NCI-H345 (cell line): ENCODE data around the gene GRID2.
A peak's percentile ranks its signal among the peaks of the same experiment; 100 is the strongest.
"Not testable (repeated sequence)": the region's sequence is repeated elsewhere in the genome, so short reads cannot be mapped to it uniquely, and the experiment has no call there.

ENCODE experiments used
- DNase-seq: peaks from one replicate; lab custom pipeline; 2025; lab: John Stamatoyannopoulos, UW

Gene GRID2

DNA sequence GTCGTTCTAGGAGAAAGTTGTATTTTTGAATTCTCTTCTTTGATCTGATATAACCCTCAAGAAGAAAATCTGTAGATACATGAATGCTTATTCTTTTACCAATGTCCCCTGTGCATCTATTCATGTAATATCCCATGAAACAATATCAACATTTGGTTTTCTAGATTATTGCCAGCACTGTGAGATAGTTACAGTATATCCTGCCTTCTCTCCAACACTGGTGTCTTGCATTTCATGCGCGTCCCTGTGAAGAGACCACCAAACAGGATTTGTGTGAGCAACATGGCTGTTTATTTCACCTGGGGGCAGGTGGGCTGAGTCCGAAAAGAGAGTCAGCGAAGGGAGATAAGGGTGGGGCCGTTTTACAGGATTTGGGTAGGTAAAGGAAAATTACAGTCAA lies 135.0 kb downstream of the GRID2 start:
- DNase-seq = not testable (repeated sequence)

- not testable (repeated sequence) for DNase-seq
Observed at GRCh38 chr4:92442131-92442530, 138.4 kb downstream of the GRID2 start.

DNA sequence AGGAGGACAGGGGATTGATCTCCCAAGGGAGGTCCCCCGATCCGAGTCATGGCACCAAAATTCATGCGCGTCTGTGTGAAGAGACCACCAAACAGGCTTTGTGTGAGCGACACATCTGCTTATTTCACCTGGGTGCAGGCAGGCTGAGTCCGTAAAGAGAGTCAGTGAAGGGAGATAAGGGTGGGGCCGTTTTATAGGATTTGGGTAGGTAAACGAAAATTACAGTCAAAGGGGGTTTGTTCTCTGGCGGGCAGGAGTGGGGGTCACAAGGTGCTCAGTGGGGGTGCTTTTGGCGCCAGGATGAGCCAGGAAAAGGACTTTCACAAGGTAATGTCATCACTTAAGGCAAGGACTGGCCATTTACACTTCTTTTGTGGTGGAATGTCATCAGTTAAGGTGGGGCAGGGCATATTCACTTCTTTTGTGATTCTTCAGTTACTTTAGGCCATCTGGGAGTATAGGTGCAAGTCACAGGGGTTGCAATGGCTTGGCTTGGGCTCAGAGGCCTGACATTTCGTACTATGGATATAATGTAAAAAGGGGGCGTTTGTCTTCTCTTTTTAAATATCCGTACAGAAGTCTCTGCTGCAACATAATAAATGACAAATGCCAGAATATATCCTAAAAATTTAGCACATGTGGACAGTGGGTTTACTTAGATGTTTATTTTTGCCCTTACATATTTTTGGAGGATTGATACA lies 140.5 kb downstream of the GRID2 start:
- DNase-seq = not testable (repeated sequence)

DNA sequence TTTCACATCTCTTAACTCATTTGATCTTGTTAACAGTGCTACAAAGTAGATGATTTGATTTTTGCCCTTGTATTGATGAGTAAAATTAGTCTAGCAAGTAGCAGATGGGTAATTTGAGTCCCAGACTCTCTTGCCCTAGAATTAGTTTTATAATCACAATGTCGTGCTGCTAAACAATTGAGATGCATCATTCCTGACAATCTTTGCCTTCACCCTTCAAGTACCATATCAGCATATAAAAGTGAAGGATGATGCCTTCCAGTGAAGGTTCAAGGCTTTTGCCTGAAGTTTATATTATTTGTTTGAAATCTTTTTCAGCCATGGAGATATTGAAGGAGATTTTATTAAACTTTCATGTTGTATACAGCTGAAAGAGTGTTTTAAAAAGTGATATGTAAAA lies 141.4 kb downstream of the GRID2 start:
- DNase-seq = no peak

DNA sequence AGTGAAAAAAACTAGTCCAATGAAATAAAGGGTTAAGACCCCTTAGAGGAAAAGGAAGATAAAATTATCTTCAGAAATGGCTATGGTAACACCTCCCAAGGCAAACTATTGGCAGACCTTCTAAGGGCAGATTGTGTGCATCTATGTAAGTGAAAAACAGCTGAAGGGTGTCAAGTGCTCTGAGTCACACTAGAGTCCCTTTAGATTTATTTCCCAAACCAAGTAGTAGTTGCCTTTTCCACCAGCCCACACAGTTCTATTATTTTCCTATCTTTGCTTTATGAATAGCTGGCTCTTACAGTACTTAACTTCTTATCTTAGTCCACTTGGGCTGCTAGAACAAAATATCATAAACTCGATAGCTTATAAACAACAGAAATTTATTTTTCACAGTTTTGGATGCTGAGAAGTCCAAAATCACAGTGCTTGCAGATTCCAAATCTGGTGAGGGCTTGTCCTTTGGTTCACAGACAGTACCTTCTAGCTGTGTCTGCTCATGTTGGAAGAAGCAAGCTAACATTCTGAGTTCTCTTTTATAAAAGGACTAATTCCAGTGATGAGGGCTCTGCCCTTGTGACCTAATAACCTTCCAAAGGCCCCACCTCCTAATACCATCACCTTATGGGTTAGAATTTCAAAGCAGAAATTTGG lies 143.6 kb downstream of the GRID2 start:
- DNase-seq = peak; percentile 0

DNA sequence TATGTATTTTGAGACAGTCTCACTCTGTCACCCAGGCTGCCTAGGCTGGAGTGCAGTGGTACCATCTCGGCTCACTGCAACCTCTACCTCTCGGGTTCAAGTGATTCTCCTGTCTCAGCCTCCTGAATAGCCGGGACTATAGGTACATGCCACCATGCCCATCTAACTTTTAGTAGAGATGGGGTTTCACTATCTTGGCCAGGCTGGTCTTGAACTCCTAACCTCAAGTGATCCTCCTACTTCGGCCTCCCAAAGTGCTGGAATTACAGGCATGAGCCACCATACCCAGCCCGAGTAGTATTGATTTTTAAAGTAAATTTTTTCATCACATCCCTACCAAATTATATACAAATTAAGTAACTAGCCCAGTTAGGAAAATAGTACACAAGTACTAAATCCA lies 144.4 kb downstream of the GRID2 start:
- DNase-seq = not testable (repeated sequence)

- DNase-seq = no peak
Observed at GRCh38 chr4:92450694-92451093, 146.9 kb downstream of the GRID2 start.

DNA sequence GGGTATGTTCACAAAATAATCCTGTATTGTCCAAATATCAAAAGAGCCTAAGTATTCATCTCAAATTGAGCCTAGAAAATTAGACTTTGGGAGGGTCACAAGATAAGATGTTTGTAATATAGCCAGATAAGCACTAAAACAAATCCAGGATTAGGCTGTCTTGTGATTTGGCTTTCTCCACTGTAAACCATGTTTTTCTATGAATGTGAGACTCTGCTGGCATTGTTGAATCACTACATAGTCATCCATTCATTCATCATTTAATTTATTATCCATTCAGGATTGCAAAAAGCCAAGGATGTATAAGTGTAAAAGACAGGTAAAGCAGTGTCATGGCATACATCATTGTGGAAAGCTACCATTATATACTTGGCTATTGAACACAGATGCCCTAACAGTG lies 148.0 kb downstream of the GRID2 start:
- no peak for DNase-seq

- DNase-seq = not testable (repeated sequence)
Observed at GRCh38 chr4:92452383-92452782, 148.6 kb downstream of the GRID2 start.

DNA sequence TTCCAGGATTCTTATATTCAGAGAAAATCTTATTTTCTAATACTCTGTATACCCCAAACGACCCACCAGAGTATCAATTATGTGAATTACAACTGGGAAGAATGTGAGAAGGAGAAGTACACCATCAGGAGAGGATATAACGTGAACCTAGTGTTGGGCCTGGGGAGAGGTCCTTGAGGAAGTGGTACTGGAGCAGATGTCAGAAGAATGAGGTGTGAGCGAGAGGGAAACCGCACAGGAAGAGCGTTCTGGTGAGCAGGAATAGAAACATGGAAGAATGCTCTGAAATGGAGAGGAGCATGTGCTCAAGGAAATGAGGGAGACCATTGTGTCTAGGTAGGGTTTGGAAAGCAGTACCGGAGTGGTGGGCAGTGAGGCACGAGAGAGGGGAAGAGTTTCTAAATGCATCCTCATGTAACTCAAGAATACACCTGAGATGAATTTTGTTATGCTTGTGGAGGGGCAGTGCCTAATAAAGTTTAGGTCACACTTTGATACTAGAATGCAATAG lies 151.6 kb downstream of the GRID2 start:
- no peak for DNase-seq

DNA sequence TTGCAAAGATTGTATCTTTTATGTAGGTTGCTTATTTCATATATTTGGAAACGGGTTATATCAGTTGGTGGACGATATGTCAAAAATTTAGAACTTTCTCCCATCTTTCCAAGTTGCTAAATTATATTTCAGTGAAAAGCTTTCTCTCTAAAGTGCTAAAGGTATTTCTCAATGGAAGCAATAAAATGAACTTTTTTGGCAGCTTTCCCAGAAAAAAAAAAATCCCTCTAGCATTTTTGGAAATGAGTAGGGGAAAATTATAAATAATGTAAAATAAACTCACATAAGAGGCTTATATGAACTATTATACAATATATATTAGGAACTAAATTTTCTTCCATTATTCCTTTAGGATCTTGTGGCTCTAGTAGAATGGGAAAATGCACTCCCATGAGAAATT lies 152.2 kb downstream of the GRID2 start:
- no peak for DNase-seq

DNA sequence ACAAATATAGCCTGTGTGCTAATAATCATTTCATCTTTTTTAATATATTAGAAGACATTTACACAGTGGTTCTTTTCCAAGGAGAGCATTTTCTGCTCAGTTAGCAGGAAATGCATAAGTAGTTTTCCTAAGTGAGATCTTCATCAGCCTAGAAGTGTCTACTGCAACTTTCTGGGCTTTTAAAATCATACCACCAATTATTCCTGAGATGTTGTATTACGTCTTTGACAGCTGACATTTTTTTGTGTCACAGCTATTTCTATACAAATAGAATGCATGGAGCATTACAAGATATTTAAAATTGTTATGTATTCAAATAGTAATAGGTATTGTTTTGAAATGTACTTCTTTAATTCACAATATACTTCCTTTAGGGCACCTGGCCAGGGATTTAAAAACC lies 158.0 kb downstream of the GRID2 start:
- DNase-seq = no peak

GRCh38 chr4:92477298-92477697 lies 173.5 kb downstream of the GRID2 start:
- no peak for DNase-seq

DNA sequence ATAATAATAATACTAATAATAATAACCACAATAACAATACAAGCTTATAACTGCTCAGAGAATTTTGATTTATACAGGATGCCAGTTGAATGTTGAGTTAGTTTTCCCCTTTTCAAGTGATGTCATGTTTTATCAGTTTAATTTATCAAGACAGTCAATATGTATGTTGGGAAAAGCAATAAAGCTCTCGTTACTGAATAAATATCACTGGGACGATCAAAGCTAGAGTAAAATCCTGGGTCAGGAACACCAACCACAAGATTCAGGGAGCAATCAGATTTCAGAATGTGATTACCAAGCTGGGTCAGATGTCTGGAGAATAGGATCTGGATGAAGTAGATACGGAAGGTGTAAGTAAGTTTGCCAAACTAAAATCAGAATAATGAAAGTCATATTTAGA lies 179.6 kb downstream of the GRID2 start:
- DNase-seq = no peak

- no peak for DNase-seq
Observed at GRCh38 chr4:92488496-92488895, 184.7 kb downstream of the GRID2 start.

DNA sequence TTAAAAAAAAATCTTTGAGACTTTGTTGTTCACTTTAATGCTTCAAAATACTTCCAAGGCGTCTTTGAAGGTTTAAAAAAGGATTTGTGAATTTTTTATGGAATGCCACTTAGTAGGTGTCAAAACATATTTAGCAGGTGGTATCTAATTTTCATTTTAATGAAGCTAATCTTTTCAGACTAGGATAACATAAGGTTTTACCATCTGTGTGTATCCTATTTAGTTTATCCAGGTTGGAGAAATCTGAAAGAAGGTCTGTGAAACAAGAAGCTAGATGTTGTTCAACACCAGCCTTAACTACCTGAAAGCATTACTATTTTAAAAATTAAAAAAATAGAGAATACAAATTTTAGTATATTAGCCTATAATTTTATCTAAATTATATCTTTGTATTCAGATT lies 193.4 kb downstream of the GRID2 start:
- no peak for DNase-seq

- no peak for DNase-seq
Observed at GRCh38 chr4:92501456-92501855, 197.7 kb downstream of the GRID2 start.

GRCh38 chr4:92506933-92507332 lies 203.2 kb downstream of the GRID2 start:
- DNase-seq = no peak

DNA sequence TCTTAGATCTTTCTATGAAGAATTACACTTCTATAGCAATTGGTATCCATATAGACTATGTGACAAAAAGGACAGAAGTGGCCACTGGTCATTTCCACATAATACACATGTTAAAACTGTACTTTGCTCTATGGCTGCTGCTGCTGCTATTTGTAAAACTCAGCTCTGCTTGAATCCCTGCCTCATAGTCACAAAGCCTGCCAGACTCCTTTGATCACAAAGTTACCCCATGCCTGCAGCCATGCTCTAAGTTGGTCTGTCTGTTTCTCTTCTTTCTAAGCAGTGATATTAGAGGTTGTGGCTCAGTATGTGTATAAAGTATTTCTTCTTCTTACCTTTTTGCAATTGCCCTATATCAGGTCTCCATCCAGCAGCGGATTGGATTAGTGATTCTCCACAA lies 210.9 kb downstream of the GRID2 start:
- DNase-seq = no peak

DNA sequence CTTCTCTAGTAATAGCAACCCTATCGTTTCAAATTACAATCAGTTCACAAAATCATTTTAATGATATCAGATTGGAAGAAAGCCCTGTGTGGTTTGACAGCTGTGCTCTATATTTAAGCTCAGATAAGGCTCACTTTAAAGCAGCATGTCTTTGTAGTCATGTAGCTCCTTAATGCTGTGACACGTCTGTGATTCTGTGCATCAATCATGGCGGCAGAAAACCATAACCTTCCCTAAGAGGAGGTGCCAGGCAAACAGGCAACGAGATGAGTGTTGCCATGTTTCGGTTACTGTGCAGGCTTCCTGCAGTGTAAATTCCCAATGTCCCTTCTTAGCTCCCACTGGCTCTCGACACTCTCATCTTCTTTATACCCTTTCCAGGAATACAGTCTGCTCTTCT lies 212.7 kb downstream of the GRID2 start:
- DNase-seq = no peak

DNA sequence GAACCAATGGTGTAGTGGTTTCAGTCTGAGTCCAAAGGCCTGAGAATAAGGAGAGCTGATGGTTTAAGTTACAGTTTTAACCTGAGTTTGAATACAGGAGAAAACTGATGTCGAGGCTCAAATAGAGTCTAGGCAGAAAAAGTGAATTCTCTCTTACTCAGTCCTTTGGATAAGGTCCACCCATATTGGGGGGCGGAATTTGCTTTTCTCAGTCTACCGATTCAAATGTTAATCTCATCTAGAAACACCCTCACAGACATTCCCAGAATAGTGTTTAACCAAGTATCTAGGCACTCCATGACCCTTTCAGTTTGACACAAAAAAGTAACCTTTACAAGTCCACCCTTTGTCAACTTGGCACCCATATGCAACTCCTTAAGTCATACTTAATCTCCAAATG lies 216.0 kb downstream of the GRID2 start:
- DNase-seq = no peak

DNA sequence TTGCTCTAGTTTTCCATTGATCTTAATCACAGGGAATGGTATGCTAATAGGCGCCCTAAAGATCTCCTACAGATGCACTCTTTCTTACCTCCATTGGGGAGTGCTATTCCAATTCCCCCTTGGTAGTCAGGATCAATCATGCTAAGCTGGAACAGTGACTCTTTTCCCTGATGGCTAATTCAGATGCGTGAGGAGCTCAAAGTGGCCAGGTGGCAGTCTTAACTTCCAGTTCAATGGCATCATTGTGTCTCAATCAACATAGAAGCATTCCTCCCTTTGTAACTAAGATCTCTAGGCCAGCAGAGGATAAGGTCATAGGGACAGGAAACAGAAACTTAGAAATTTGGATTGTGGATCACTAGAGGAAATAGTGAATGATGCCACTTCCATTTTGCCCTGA lies 216.8 kb downstream of the GRID2 start:
- DNase-seq = no peak

- DNase-seq = no peak
Observed at GRCh38 chr4:92521941-92522340, 218.2 kb downstream of the GRID2 start.

GRCh38 chr4:92522356-92522755 lies 218.6 kb downstream of the GRID2 start:
- DNase-seq = no peak
